Pulmonary artery endothelial cell (primary cell): ENCODE results near the gene AZGP1. TPM values are rescaled to one million over a fixed set of nuclear protein-coding genes. Genes with fewer than 3 reads are reported as not detected.

Experiments used
- total RNA-seq: library from RNA; depleted of rRNA; stranded (reverse); fragments of >200 nt; gene quantifications from 2 replicates; pipeline ENCODE4 v1.2.3, GENCODE V29; 2014

The AZGP1 gene
- total RNA-seq, 1 donor from 2014 or later: not detected

Other genes starting within 250 kb of the AZGP1 start
- not detected in 2 replicates for gene CYP3A7, start 240.8 kb downstream of the AZGP1 start, total RNA-seq
- gene CYP3A4, start 191.8 kb downstream of the AZGP1 start, total RNA-seq: not detected in 2 replicates
- gene CYP3A43, start 148.0 kb downstream of the AZGP1 start, total RNA-seq: not detected in 2 replicates
- gene OR2AE1, start 99.0 kb downstream of the AZGP1 start, total RNA-seq: 0.13 TPM in 1 of 2 replicates, not detected in the other
- 14.0 and 17.4 TPM in 2 replicates for gene TRIM4, start 56.5 kb downstream of the AZGP1 start, total RNA-seq
- not detected in 2 replicates for gene GJC3, start 46.4 kb downstream of the AZGP1 start, total RNA-seq
- 32.7 and 33.5 TPM in 2 replicates for gene ZKSCAN1, start 39.6 kb upstream of the AZGP1 start, total RNA-seq
- gene ZSCAN21, start 73.7 kb upstream of the AZGP1 start, total RNA-seq: 7.0 and 9.3 TPM in 2 replicates
- gene ZNF3, start 105.7 kb upstream of the AZGP1 start, total RNA-seq: 21.7 and 27.8 TPM in 2 replicates
- gene COPS6, start 112.9 kb upstream of the AZGP1 start, total RNA-seq: 147 and 157 TPM in 2 replicates
- gene MCM7, start 125.4 kb upstream of the AZGP1 start, total RNA-seq: 114 and 205 TPM in 2 replicates
- gene AP4M1, start 125.6 kb upstream of the AZGP1 start, total RNA-seq: 23.8 and 24.9 TPM in 2 replicates
- gene TAF6, start 143.3 kb upstream of the AZGP1 start, total RNA-seq: 30.5 and 40.4 TPM in 2 replicates
- gene CNPY4, start 143.6 kb upstream of the AZGP1 start, total RNA-seq: 34.7 and 51.5 TPM in 2 replicates
- gene MBLAC1, start 150.9 kb upstream of the AZGP1 start, total RNA-seq: 2.5 and 3.0 TPM in 2 replicates
- 68.4 and 109 TPM in 2 replicates for gene LAMTOR4, start 172.9 kb upstream of the AZGP1 start, total RNA-seq
- 6.3 and 8.6 TPM in 2 replicates for gene TRAPPC14, start 182.7 kb upstream of the AZGP1 start, total RNA-seq
- gene GAL3ST4, start 192.6 kb upstream of the AZGP1 start, total RNA-seq: 0.73 and 2.0 TPM in 2 replicates
- 2.2 and 4.1 TPM in 2 replicates for gene GPC2, start 201.3 kb upstream of the AZGP1 start, total RNA-seq
- gene STAG3, start 201.9 kb upstream of the AZGP1 start, total RNA-seq: 0.13 and 0.42 TPM in 2 replicates
- gene PVRIG, start 243.9 kb upstream of the AZGP1 start, total RNA-seq: not detected in 2 replicates